Lower leg skin (tissue), 3 donors: ENCODE data around the gene HSPB3.

Source experiments
- CTCF ChIP-seq, 3 donors: fragments of 450-650 bp; IDR thresholded peaks; one replicate each; pipeline ENCODE4 v1.5.1; 2016; ENCODE audit warnings: antibody characterized with exemption in 3 of 3, mild to moderate bottlenecking in 3 of 3, moderate library complexity in 2 of 3
- POLR2A ChIP-seq, 2 donors: fragments of 450-650 bp; IDR thresholded peaks; one replicate each; pipeline ENCODE4 v1.6.1; 2016 to 2017; ENCODE audit warnings: antibody characterized with exemption in 2 of 2, mild to moderate bottlenecking in 1 of 2, moderate library complexity in 1 of 2

DNA sequence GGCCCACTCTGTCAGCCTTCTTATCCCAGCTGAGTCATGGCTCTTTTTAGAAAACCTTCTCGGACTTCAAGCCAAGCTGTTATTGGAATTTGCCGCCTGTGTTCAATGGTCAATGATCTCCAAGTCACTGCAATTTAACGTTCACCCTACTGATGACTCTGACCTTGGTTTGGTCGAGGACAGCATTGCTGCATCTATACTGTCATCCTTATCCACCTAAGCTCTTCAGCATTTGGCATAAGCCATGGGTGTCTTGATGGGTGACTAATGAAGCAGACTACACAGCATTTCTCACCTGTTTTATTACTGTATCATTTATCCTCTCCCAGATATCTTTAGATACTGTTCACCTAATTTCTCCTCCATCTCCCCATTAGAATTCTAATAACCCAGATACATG lies 5.6 kb upstream of the HSPB3 start:
- TF ChIP-seq CTCF (IDR thresholded peaks at IDR 0.05) (no peak), POLR2A (IDR thresholded peaks at IDR 0.05) (no peak)
